ENCODE measurements around the gene PDZRN3. TPM values are rescaled to one million over a fixed set of nuclear protein-coding genes. Genes with fewer than 3 reads are reported as not detected.

Gene PDZRN3
- total RNA-seq, 4 donors from 2014 or later = 87.3 to 268 (median 107) TPM

DNA sequence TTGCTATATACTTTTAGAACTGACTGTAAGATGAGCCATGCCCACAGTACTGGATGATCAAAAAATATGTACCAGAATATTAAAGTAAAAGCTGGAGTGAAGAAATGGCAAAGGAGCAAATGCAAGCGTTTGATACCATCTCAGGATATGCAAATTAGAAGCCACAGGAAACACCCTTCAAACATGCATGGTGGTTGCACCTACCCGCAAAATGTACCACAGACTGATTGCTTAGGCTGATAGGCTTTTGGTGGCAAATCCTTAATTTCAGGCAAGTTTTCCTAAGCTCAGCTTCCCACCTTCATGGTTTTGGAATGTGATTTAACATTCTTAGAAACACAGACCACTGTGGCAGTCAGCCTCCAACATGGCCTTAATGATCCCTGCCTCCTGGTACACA, 149.0 kb downstream of the PDZRN3 start:
- Histone ChIP-seq H3K36me3 (no peaks in the 10 kb centered on the region), H3K9me3 (no peaks in the 10 kb centered on the region), H3K4me3 (no peak overlapping the region), H3K27me3 (no peaks in the 10 kb centered on the region), H3K27ac (no peak overlapping the region), H3K4me1 (peaks cover 0 to 11% of the 10 kb centered on the region in 2 donors)
- DNase-seq = no peak
- TF ChIP-seq, protein P1, sequence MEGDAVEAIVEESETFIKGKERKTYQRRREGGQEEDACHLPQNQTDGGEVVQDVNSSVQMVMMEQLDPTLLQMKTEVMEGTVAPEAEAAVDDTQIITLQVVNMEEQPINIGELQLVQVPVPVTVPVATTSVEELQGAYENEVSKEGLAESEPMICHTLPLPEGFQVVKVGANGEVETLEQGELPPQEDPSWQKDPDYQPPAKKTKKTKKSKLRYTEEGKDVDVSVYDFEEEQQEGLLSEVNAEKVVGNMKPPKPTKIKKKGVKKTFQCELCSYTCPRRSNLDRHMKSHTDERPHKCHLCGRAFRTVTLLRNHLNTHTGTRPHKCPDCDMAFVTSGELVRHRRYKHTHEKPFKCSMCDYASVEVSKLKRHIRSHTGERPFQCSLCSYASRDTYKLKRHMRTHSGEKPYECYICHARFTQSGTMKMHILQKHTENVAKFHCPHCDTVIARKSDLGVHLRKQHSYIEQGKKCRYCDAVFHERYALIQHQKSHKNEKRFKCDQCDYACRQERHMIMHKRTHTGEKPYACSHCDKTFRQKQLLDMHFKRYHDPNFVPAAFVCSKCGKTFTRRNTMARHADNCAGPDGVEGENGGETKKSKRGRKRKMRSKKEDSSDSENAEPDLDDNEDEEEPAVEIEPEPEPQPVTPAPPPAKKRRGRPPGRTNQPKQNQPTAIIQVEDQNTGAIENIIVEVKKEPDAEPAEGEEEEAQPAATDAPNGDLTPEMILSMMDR (IDR thresholded peaks at IDR 0.05) = no peak
- TF ChIP-seq POLR2A (IDR thresholded peaks at IDR 0.05) = no peak
- intact Hi-C loops (cut with DNase I; ENCODE audit: low total_unique reads) = no loop called here

- no peak for TF ChIP-seq POLR2A (IDR thresholded peaks at IDR 0.05)
- TF ChIP-seq, protein P1 (IDR thresholded peaks at IDR 0.05) = no peak
- Histone ChIP-seq H3K27ac (no peak overlapping the region), H3K36me3 (no peaks in the 10 kb centered on the region), H3K4me3 (no peak overlapping the region), H3K27me3 (no peaks in the 10 kb centered on the region), H3K9me3 (no peaks in the 10 kb centered on the region), H3K4me1 (peaks cover 0 to 7% of the 10 kb centered on the region in 2 donors)
- intact Hi-C loops (cut with DNase I; ENCODE audit: low total_unique reads) = no loop called here
- no peak for DNase-seq
Observed at GRCh38 chr3:73475175-73475574, 149.6 kb downstream of the PDZRN3 start.

DNA sequence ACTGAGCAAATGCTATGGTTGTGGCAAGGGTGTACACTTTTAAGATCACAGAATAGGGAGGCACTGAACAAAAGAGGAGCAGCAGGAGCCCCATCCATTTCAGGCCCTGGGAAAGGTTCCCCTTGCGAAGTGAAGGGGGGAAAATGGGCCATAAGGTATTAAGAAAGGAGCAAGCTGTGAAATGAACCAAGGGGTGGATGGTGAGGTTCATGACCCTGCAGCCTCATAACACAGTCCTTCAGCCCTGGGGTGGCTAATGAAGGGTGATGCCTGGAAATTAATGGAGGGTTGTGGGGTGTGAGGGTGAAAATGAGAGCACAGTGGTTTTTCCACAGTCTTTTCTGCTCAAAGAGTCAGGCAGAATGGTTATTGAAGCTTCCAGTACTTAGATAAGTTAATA, 150.1 kb downstream of the PDZRN3 start:
- intact Hi-C loops (cut with DNase I; ENCODE audit: low total_unique reads) = loop anchor here (5.0 kb wide), 1 partner anchor 1158 kb away; no protein-coding TSS in a partner anchor
- Histone ChIP-seq H3K4me3 (no peak overlapping the region), H3K27me3 (no peaks in the 10 kb centered on the region), H3K36me3 (no peaks in the 10 kb centered on the region), H3K27ac (no peak overlapping the region), H3K4me1 (peaks cover 0 to 7% of the 10 kb centered on the region in 2 donors), H3K9me3 (no peaks in the 10 kb centered on the region)
- no peak for TF ChIP-seq POLR2A (IDR thresholded peaks at IDR 0.05)
- TF ChIP-seq, protein P1 (IDR thresholded peaks at IDR 0.05) = no peak
- DNase-seq = no peak

DNA sequence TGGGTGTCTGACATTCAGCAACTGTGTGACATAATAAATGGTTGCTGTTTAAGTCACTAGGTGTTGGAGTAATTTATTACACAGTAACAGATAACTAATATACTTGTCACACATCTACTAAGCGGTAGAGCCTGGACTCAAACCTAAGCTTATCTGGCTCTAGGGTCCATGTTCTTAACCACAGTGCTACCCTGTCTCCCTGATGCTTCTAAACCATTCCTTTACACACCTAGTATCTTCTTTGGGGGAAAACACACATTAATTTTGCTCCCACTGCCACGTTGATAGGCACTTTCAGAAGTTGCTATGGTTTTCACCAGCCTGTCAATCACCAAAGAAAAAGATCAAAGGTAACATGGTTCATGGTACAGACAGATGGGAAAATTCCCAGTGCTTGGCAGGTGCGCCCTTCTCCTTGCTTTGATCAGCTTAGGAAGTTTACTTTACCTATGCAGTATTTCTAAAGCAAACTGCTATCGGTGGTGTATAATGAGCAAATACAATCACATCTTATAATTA, 150.8 kb downstream of the PDZRN3 start:
- peak overlapping the region in 1 of 2 donors; percentile 40 for H3K27ac ChIP-seq
- no peak for DNase-seq
- intact Hi-C loops (cut with DNase I; ENCODE audit: low total_unique reads) = loop anchor here (5.0 kb wide), 1 partner anchor 1158 kb away; no protein-coding TSS in a partner anchor
- H3K27me3 ChIP-seq = no peaks in the 10 kb centered on the region
- H3K4me3 ChIP-seq = no peak overlapping the region
- peaks cover 0 to 7% of the 10 kb centered on the region in 2 donors for H3K4me1 ChIP-seq
- no peaks in the 10 kb centered on the region for H3K36me3 ChIP-seq
- no peaks in the 10 kb centered on the region for H3K9me3 ChIP-seq
- TF ChIP-seq POLR2A (IDR thresholded peaks at IDR 0.05) = no peak
- TF ChIP-seq, protein P1 (IDR thresholded peaks at IDR 0.05) = no peak

DNA sequence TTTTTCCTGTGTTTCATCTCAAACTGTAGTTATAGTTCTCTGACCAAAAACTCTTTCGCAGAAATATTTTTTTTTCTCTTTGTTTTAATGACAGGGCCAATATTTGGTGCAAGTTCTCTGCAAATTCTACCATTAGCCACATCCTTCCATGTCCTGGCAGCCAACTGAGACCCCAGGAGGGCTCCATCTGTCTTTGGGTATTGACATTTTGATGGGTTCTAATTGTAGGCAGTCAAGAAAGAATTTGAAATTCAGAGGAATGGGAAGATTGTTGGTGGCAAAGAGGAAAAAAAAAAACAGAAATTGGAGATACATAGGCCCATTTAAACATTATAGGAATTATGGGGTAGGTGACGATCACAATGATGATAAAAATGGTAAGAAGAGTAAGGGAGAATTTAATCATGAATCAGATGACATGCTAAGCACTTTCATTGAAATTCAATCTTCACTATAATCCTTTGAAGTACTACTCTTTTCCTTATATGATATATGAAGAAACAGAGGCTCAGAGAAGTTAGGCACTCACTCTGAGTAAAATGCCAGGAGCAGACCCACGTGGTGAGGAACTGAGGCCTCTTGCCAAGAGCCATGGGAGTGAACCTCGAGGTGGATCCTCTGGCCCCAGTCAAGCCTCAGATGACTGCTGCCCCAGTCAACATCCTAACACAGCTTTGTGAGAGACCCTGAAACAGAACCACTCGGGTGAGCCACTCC, 151.4 kb downstream of the PDZRN3 start:
- H3K36me3 ChIP-seq = no peaks in the 10 kb centered on the region
- no peaks in the 10 kb centered on the region for H3K27me3 ChIP-seq

More for the DNA sequence above, 151.4 kb downstream of the PDZRN3 start:
- H3K4me3 ChIP-seq = no peak overlapping the region
- no peaks in the 10 kb centered on the region for H3K9me3 ChIP-seq
- H3K27ac ChIP-seq = peak overlapping the region in 1 of 2 donors; percentile 70
- intact Hi-C loops (cut with DNase I; ENCODE audit: low total_unique reads) = loop anchor here (5.0 kb wide), 1 partner anchor 1159 kb away; no protein-coding TSS in a partner anchor
- peaks cover 0 to 7% of the 10 kb centered on the region in 2 donors for H3K4me1 ChIP-seq
- TF ChIP-seq, protein P1 (IDR thresholded peaks at IDR 0.05) = no peak
- TF ChIP-seq POLR2A (IDR thresholded peaks at IDR 0.05) = no peak
- DNase-seq = no peak
